GM12891 (cell line): ENCODE results near the gene INHBC.

Experiments used
- POLR2A ChIP-seq: IDR thresholded peaks from 2 replicates; pipeline ENCODE4 v1.6.1; 2011; ENCODE audit warnings: low read depth, low read length, control low read depth
- POLR2AphosphoS5 ChIP-seq: IDR thresholded peaks from 2 replicates; pipeline ENCODE4 v1.6.1; 2011; ENCODE audit warnings: low read depth, low read length, control low read depth
- TAF1 ChIP-seq: IDR thresholded peaks from 2 replicates; pipeline ENCODE4 v1.6.1; 2011; ENCODE audit warnings: low read depth, low read length, control low read depth

DNA sequence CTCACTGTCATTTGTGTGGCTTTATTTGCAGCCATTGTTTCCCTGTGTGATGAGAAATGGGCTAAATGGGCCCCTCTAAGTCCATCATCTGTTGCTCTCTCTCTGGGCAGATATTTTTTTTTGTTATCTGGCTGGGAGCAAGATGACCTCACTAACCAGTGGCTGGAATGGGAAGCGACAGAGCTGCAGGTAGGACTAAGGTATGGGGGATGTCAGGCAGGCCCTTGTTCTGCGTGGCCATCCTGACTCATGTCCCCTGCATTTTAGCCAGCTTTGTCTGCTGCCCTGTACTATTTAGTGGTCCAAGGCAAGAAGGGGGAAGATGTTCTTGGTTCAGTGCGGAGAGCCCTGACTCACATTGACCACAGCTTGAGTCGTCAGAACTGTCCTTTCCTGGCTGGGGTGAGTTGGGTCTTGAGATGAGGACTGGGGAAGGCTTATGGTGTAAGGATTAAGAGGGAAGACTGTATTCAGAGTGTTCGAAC is 54.6 kb downstream of the INHBC start:
- TF ChIP-seq POLR2AphosphoS5 (no peak), POLR2A (no peak), TAF1 (no peak)
